Measurements from ENCODE around the gene PLA2G4C.
"Not testable (repeated sequence)": the region's sequence is repeated elsewhere in the genome, so short reads cannot be mapped to it uniquely, and the experiment has no call there.

PLA2G4C gene

GRCh38 chr19:48113190-48113917, 2.7 kb upstream of the PLA2G4C start:
- DNase-seq (ENCODE audit: low read depth in 2 of 2, low spot score in 1 of 2): no peak

DNA sequence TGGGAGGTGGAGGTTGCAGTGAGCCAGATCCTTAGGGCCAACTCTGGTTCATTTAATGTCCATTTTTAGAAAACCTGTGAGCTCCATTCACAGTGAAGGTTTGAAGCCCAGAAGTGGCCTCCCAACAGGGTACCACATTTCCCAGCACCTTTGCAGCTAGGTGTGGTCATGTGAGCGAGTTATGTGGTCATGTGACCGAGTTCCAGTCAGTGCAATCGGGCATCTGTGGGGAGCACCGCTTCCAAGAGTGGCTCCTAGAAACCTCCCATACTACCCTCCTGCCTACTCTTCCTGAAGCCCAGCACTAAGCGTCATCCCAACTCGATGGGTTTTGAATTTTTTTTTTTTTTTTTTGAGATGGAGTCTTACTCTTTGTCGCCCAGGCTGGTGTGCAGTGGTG, 663 bp upstream of the PLA2G4C start:
- DNase-seq (ENCODE audit: low read depth in 2 of 2, low spot score in 1 of 2): no peak

- no peak for DNase-seq (ENCODE audit: low read depth in 2 of 2, low spot score in 1 of 2)
Observed at GRCh38 chr19:48108997-48109782, 1.4 kb downstream of the PLA2G4C start.

DNA sequence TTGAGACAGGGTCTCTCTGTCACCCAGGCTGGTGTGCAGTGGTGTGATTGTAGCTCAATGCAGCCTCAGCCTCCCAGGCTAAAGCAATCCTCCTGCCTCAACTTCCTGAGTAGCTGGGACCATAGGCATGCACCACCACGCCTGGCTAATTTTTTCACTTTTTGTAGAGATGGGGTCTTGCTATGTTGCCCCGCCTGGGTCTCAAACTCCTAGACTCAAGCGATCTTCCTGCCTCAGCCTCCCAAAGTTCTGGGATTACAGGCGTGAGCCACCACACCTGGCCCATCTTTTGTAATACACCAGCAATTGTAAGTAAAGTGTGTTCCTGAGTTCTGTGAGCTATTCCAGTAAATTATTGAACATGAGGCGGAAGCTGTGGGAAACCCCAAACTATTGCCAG, 6.7 kb downstream of the PLA2G4C start:
- no peak for DNase-seq (ENCODE audit: low read depth in 2 of 2, low spot score in 1 of 2)

DNA sequence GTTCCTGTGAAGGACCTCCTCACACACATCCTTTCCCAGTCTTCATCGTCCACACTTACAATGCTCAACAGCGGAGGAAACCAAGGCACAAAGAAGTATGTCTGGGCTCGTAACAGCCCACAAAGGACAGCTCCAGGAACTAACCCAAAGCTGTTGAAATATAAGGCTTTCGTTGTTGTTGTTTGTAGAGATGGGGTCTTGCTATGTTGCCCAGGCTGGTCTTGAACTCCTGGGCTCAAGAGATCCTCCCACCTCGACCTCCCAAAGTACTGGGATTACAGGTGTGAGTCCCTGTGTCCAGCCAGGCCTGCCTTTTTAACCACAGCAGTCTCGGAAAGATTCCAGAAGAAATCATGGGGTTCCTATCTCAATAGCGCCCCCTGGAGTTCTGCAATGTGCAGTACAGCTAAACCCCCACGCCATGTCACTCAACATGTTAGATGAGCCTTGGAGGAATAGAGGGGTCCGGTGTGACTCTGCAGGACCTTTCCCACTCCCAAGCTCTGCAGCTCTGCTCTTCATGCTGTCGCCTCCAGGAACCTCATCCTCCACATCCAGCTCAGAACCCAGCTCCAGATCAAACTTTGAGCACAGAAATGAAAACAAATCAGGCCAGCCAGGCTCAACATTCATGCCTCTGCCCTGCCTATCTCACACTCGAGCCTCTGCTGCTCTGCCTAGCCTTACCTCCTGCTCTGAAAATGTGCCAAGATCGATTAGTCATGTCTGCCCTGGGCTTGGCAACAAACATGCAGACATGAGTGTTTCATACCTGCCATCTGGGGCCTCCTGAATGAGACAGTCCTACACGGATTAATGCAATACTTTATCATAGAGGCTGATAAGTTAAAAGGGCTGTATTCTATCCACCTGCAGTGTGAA, 7.5 kb downstream of the PLA2G4C start:
- no peak for DNase-seq (ENCODE audit: low read depth in 2 of 2, low spot score in 1 of 2)

DNA sequence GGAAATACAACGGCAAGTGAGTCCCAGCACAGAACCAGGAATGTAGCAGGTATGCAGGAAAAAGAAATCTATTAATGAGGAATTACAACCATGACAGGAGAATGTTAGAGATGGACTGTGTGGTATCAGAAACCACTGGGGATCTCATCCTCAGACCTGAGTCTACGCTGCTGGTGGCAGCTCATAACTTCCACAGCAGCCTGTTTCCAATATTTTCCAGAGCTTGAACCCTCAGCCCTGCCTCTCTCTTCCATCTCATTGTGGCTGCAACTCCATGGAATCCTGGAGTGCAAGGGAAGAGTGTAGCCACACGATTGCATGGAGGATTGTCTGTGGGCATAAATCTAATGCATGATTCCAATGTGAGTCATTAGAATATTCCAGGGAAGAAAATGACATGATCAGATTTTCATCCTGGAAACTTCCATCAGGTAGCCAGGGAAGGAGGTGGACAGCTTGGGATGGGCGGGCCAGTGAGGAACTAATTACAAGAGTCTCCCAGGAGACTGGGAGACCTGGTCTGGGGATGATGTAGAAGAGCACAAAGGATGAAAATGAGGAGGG, 14.9 kb downstream of the PLA2G4C start:
- DNase-seq (ENCODE audit: low read depth in 2 of 2, low spot score in 1 of 2): no peak

DNA sequence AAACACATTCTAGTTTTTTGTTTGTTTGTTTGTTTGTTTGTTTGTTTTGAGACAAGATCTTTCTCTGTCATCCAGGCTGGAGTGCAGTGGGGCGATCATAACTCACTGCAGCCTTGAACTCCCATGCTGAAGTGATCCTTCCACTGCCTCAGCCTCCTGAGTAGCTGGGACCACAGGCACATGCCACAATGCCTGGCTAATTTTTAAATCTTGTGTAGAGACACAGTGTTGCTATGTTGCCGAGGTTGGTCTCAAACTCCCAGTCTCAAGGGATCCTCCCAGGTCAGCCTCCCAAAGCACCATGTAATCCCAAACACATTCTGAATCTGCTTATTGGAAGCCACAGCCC, 15.8 kb downstream of the PLA2G4C start:
- no peak for DNase-seq (ENCODE audit: low read depth in 2 of 2, low spot score in 1 of 2)

- no peak for DNase-seq (ENCODE audit: low read depth in 2 of 2, low spot score in 1 of 2)
Observed at GRCh38 chr19:48094129-48094854, 16.3 kb downstream of the PLA2G4C start.

GRCh38 chr19:48091111-48091718, 19.4 kb downstream of the PLA2G4C start:
- not testable (repeated sequence) for DNase-seq (ENCODE audit: low read depth in 2 of 2, low spot score in 1 of 2)

DNA sequence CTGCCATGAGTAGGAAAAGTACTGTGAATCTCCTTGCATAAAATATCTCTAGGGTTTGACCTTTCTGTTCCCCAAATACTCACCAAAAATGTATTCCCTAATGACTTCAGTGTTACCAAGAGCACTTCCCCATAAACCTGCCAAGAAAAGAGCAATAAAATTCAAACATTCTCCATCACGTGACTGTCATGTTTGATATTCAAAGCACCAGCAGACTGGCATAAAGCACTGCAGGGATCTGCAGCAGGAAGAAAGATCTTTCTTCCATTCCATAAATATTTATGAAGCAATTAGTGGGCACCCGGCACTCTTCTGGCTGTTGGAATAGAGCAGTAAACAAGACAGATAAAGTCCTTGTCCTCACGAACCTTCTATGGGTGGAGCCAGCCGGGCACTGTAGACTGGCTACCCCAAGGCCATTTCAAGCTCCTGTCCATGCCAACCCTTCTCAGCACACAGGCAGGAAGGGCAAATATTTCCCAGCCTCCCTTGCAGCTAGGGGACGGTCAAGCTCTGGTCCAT, 20.3 kb downstream of the PLA2G4C start:
- DNase-seq (ENCODE audit: low read depth in 2 of 2, low spot score in 1 of 2): no peak

GRCh38 chr19:48088991-48089390, 21.6 kb downstream of the PLA2G4C start:
- not testable (repeated sequence) for DNase-seq (ENCODE audit: low read depth in 2 of 2, low spot score in 1 of 2)

GRCh38 chr19:48085904-48086864, 24.4 kb downstream of the PLA2G4C start:
- no peak for DNase-seq (ENCODE audit: low read depth in 2 of 2, low spot score in 1 of 2)

GRCh38 chr19:48085076-48085475, 25.5 kb downstream of the PLA2G4C start:
- DNase-seq (ENCODE audit: low read depth in 2 of 2, low spot score in 1 of 2): no peak

GRCh38 chr19:48081106-48081505, 29.5 kb downstream of the PLA2G4C start:
- no peak for DNase-seq (ENCODE audit: low read depth in 2 of 2, low spot score in 1 of 2)

- not testable (repeated sequence) for DNase-seq (ENCODE audit: low read depth in 2 of 2, low spot score in 1 of 2)
Observed at GRCh38 chr19:48070177-48070769, 40.3 kb downstream of the PLA2G4C start.

DNA sequence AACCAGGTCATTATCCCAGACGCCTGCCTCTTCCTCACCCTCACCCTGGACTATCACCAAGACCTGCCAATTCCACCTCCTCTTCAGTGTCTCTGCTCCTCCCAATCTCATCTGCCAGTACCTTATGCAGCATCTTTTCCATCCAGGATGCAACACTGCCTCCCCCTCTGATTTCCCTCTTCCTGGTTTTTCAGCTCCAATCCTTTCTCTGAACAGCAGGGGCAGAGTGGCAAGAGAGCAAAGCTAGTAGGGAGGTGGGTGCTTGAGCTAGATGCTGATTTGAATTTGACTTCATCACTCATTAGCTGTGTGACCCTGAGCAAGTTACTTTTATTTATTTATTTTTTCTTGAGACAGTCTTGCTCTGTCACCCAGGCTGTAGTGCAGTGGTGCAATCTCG, 41.2 kb downstream of the PLA2G4C start:
- no peak for DNase-seq (ENCODE audit: low read depth in 2 of 2, low spot score in 1 of 2)

DNA sequence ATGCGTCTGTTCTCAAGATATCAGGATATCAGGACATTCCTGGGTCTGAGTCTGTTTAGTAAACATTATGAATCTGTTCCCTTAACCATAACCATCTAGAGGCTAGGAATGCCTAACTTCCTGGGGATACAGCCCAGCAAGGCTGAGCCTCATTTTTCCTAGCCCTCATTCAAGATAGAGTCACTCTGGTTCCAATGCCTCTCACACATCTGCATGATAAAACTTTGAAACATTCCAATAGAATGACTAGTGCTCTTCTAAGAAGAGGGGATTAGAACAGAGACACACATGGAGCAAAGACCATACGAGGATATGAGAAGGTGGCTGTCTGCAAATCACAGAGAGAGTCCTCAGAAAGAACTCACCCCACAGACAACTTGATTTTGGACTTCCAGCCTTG, 46.1 kb downstream of the PLA2G4C start:
- DNase-seq (ENCODE audit: low read depth in 2 of 2, low spot score in 1 of 2): no peak

All from stimulated activated CD8-positive, alpha-beta memory T cell treated with anti-CD3 and anti-CD28 coated beads, Interleukin-4, amount 100 ng/mL, for 4 hours (primary cell).